Measurements from ENCODE around the gene KCNJ14. TPM values are rescaled to one million over a fixed set of nuclear protein-coding genes. Genes with fewer than 3 reads are reported as not detected.

KCNJ14 gene
- total and polyA plus RNA-seq, 4 experiments from 2014 or later, result 0.18 to 3.6 (median 1.3) TPM

- H3K27ac Mint-ChIP-seq, result peak overlapping the region; percentile 88 to 98 (median 94)
- H3K4me1 Mint-ChIP-seq, result peaks cover 19 to 48% (median 32%) of the 10 kb centered on the region in 4 donors
- DNase-seq, result no peak
Measured at GRCh38 chr19:48445256-48445605, 10.1 kb upstream of the KCNJ14 start.

GRCh38 chr19:48445606-48446481, 9.5 kb upstream of the KCNJ14 start, which contains the start of gene GRWD1:
Gene GRWD1 (plus strand): TSS chr19:48445983. CDS start chr19:48446006, 23 bp downstream.
- Histone ChIP-seq H3K36me3 (ENCODE audit: insufficient read depth, low read length) (peaks cover 24% of the 10 kb centered on the region), H3K27me3 (ENCODE audit: insufficient read depth, low read length) (no peaks in the 10 kb centered on the region), H3K4me3 (ENCODE audit: low read length in 2 of 2) (peak within 1 kb of the TSS; percentile 75 to 85), H3K9me3 (ENCODE audit: control insufficient read depth in 1 of 2, low read length in 2 of 2) (no peaks in the 10 kb centered on the region), H3K27ac (ENCODE audit: low read depth, low read length) (peak within 1 kb of the TSS; percentile 83), H3K4me1 (ENCODE audit: insufficient read depth, low read length) (peaks cover 25% of the 10 kb centered on the region)
- POLR2A ChIA-PET (ENCODE audit: partially characterized antibody), result interaction anchor here (0.8 to 2.3 kb wide), 12 partner anchors 22 to 126 kb away, joined by 3 to 7 read pairs (median 3); partner anchors contain the start of genes SYNGR4 and TMEM143
- intact Hi-C loops (cut with micrococcal nuclease), result loop anchor here (1.0 to 5.0 kb wide), 9 partner anchors 23 to 1320 kb away; partner anchors contain the start of genes CYTH2, KDELR1, LMTK3 and SYNGR4
- H3K9me3 Mint-ChIP-seq, result peaks cover 0 to 2% (median 0%) of the 10 kb centered on the region in 8 donors
- peaks cover 25 to 34% of the 10 kb centered on the region in 2 donors for H3K36me3 Mint-ChIP-seq
- peak within 1 kb of the TSS; percentile 88 to 98 (median 94) for H3K27ac Mint-ChIP-seq
- peak; percentile 91 to 99 (median 96) for DNase-seq
- H3K27me3 Mint-ChIP-seq, result peaks cover 10 to 17% of the 10 kb centered on the region in 2 donors
- peaks cover 19 to 48% (median 32%) of the 10 kb centered on the region in 4 donors for H3K4me1 Mint-ChIP-seq
- CTCF ChIA-PET (ENCODE audit: partially characterized antibody), result interaction anchor here (0.8 to 1.5 kb wide), 2 partner anchors 132 to 548 kb away, joined by 3 read pairs; partner anchors contain the start of genes GYS1 and RUVBL2
- peak within 1 kb of the TSS; percentile 86 to 94 (median 90) for H3K4me3 Mint-ChIP-seq

More at GRCh38 chr19:48445256-48445605, 10.1 kb upstream of the KCNJ14 start:
- peaks cover 22 to 31% of the 10 kb centered on the region in 2 donors for H3K36me3 Mint-ChIP-seq
- POLR2A ChIA-PET (ENCODE audit: partially characterized antibody), result interaction anchor here (0.9 to 2.3 kb wide), 8 partner anchors 23 to 125 kb away, joined by 3 to 7 read pairs (median 4); partner anchors contain the start of genes SYNGR4 and TMEM143
- no peaks in the 10 kb centered on the region for H3K27me3 ChIP-seq (ENCODE audit: insufficient read depth, low read length)
- H3K4me1 ChIP-seq (ENCODE audit: insufficient read depth, low read length), result peaks cover 25% of the 10 kb centered on the region
- peak overlapping the region; percentile 75 to 85 for H3K4me3 ChIP-seq (ENCODE audit: low read length in 2 of 2)
- peaks cover 10 to 17% of the 10 kb centered on the region in 2 donors for H3K27me3 Mint-ChIP-seq
- H3K4me3 Mint-ChIP-seq, result peak overlapping the region; percentile 86 to 94 (median 90)
- H3K27ac ChIP-seq (ENCODE audit: low read depth, low read length), result peak overlapping the region; percentile 83
- H3K9me3 Mint-ChIP-seq, result peaks cover 0 to 2% (median 0%) of the 10 kb centered on the region in 8 donors
- CTCF ChIA-PET (ENCODE audit: partially characterized antibody), result interaction anchor here (1.5 kb wide), 1 partner anchor 131 kb away, joined by 3 read pairs; no protein-coding TSS in a partner anchor
- H3K36me3 ChIP-seq (ENCODE audit: insufficient read depth, low read length), result peaks cover 17% of the 10 kb centered on the region
- no peaks in the 10 kb centered on the region for H3K9me3 ChIP-seq (ENCODE audit: control insufficient read depth in 1 of 2, low read length in 2 of 2)
- intact Hi-C loops (cut with micrococcal nuclease), result loop anchor here (1.0 to 5.0 kb wide), 9 partner anchors 24 to 1321 kb away; partner anchors contain the start of genes CYTH2, KDELR1, LMTK3 and SYNGR4

DNA sequence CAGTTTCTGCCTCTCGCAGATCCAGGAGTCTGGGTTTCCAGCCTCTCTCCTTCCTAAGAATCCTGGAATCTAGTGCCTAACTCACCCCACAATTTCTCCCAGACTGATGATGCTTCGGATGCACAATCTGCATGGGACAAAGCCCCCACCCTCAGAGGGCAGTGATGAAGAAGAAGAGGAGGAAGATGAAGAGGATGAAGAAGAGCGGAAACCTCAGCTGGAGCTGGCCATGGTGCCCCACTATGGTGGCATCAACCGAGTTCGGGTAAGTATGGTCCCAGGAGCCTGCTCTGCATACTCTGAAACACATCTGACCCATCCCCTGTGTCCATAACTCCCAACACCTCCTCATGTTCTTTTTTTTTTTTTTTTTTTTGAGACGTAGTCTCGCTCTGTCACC, 8.8 kb upstream of the KCNJ14 start:
- peaks cover 19 to 45% (median 32%) of the 10 kb centered on the region in 4 donors for H3K4me1 Mint-ChIP-seq
- H3K36me3 Mint-ChIP-seq, result peaks cover 33 to 42% of the 10 kb centered on the region in 2 donors
- peak overlapping the region; percentile 86 to 94 (median 90) for H3K4me3 Mint-ChIP-seq
- CTCF ChIA-PET (ENCODE audit: partially characterized antibody), result interaction anchor here (0.8 kb wide), 1 partner anchor 547 kb away, joined by 3 read pairs; the partner anchor contains the start of genes GYS1 and RUVBL2
- H3K9me3 Mint-ChIP-seq, result peaks cover 0 to 2% (median 0%) of the 10 kb centered on the region in 8 donors
- Histone ChIP-seq H3K36me3 (ENCODE audit: insufficient read depth, low read length) (peaks cover 31% of the 10 kb centered on the region), H3K27ac (ENCODE audit: low read depth, low read length) (peak overlapping the region; percentile 83), H3K9me3 (ENCODE audit: control insufficient read depth in 1 of 2, low read length in 2 of 2) (no peaks in the 10 kb centered on the region), H3K4me3 (ENCODE audit: low read length in 2 of 2) (peak overlapping the region; percentile 75 to 85), H3K27me3 (ENCODE audit: insufficient read depth, low read length) (no peaks in the 10 kb centered on the region), H3K4me1 (ENCODE audit: insufficient read depth, low read length) (peaks cover 25% of the 10 kb centered on the region)
- POLR2A ChIA-PET (ENCODE audit: partially characterized antibody), result interaction anchor here (0.8 to 1.0 kb wide), 5 partner anchors 21 to 83 kb away, joined by 3 read pairs; partner anchors contain the start of gene TMEM143
- peak overlapping the region in 6 of 7 donors; percentile 66 to 98 (median 90) for H3K27ac Mint-ChIP-seq
- H3K27me3 Mint-ChIP-seq, result peaks cover 6 to 14% of the 10 kb centered on the region in 2 donors
- intact Hi-C loops (cut with micrococcal nuclease), result loop anchor here (5.0 kb wide), 1 partner anchor 66 kb away; the partner anchor contains the start of gene LMTK3
- DNase-seq, result no peak

- Histone ChIP-seq H3K27me3 (ENCODE audit: insufficient read depth, low read length) (no peaks in the 10 kb centered on the region), H3K27ac (ENCODE audit: low read depth, low read length) (no peak overlapping the region), H3K4me3 (ENCODE audit: low read length in 2 of 2) (no peak overlapping the region), H3K4me1 (ENCODE audit: insufficient read depth, low read length) (peaks cover 25% of the 10 kb centered on the region), H3K36me3 (ENCODE audit: insufficient read depth, low read length) (peaks cover 45% of the 10 kb centered on the region), H3K9me3 (ENCODE audit: control insufficient read depth in 1 of 2, low read length in 2 of 2) (no peaks in the 10 kb centered on the region)
- CTCF ChIA-PET (ENCODE audit: partially characterized antibody), result interaction anchor here (1.2 to 1.5 kb wide), 3 partner anchors 32 to 160 kb away, joined by 3 to 5 read pairs (median 3); partner anchors contain the start of gene KDELR1
- peaks cover 0 to 7% of the 10 kb centered on the region in 2 donors for H3K27me3 Mint-ChIP-seq
- H3K36me3 Mint-ChIP-seq, result peaks cover 39 to 55% of the 10 kb centered on the region in 2 donors
- intact Hi-C loops (cut with micrococcal nuclease), result loop anchor here (5.0 kb wide), 1 partner anchor 64 kb away; the partner anchor contains the start of gene LMTK3
- H3K4me1 Mint-ChIP-seq, result peaks cover 19 to 39% (median 32%) of the 10 kb centered on the region in 4 donors
- H3K27ac Mint-ChIP-seq, result peak overlapping the region in 3 of 7 donors; percentile 50 to 62 (median 54)
- H3K4me3 Mint-ChIP-seq, result peak overlapping the region in 1 of 8 donors; percentile 31
- no peak for DNase-seq
- peaks cover 0 to 2% (median 0%) of the 10 kb centered on the region in 8 donors for H3K9me3 Mint-ChIP-seq
- POLR2A ChIA-PET (ENCODE audit: partially characterized antibody), result no interaction called here
Measured at GRCh38 chr19:48448563-48448962, 6.8 kb upstream of the KCNJ14 start.

GRCh38 chr19:48450441-48450840, 4.9 kb upstream of the KCNJ14 start:
- no peak overlapping the region for H3K4me3 Mint-ChIP-seq
- H3K4me1 Mint-ChIP-seq, result peaks cover 11 to 30% (median 21%) of the 10 kb centered on the region in 4 donors
- Histone ChIP-seq H3K36me3 (ENCODE audit: insufficient read depth, low read length) (peaks cover 45% of the 10 kb centered on the region), H3K9me3 (ENCODE audit: control insufficient read depth in 1 of 2, low read length in 2 of 2) (no peaks in the 10 kb centered on the region), H3K27me3 (ENCODE audit: insufficient read depth, low read length) (no peaks in the 10 kb centered on the region), H3K27ac (ENCODE audit: low read depth, low read length) (no peak overlapping the region), H3K4me3 (ENCODE audit: low read length in 2 of 2) (no peak overlapping the region), H3K4me1 (ENCODE audit: insufficient read depth, low read length) (peaks cover 8% of the 10 kb centered on the region)
- H3K27me3 Mint-ChIP-seq, result no peaks in the 10 kb centered on the region
- H3K27ac Mint-ChIP-seq, result no peak overlapping the region
- ChIA-PET CTCF (ENCODE audit: partially characterized antibody) (no interaction called here), POLR2A (ENCODE audit: partially characterized antibody) (no interaction called here)
- no peak for DNase-seq
- H3K9me3 Mint-ChIP-seq, result no peaks in the 10 kb centered on the region
- H3K36me3 Mint-ChIP-seq, result peaks cover 45 to 59% of the 10 kb centered on the region in 2 donors
- intact Hi-C loops (cut with micrococcal nuclease), result no loop called here

- peaks cover 8% of the 10 kb centered on the region for H3K4me1 ChIP-seq (ENCODE audit: insufficient read depth, low read length)
- no peaks in the 10 kb centered on the region for H3K27me3 ChIP-seq (ENCODE audit: insufficient read depth, low read length)
- H3K4me3 Mint-ChIP-seq, result no peak overlapping the region
- DNase-seq, result no peak
- ChIA-PET POLR2A (ENCODE audit: partially characterized antibody) (interaction anchor here (1.0 kb wide), 1 partner anchor 1141 kb away, joined by 5 read pairs; no protein-coding TSS in a partner anchor), CTCF (ENCODE audit: partially characterized antibody) (no interaction called here)
- H3K9me3 ChIP-seq (ENCODE audit: control insufficient read depth in 1 of 2, low read length in 2 of 2), result no peaks in the 10 kb centered on the region
- peaks cover 49% of the 10 kb centered on the region for H3K36me3 ChIP-seq (ENCODE audit: insufficient read depth, low read length)
- H3K27ac ChIP-seq (ENCODE audit: low read depth, low read length), result no peak overlapping the region
- no peaks in the 10 kb centered on the region for H3K27me3 Mint-ChIP-seq
- no peak overlapping the region for H3K27ac Mint-ChIP-seq
- no peaks in the 10 kb centered on the region for H3K9me3 Mint-ChIP-seq
- H3K4me1 Mint-ChIP-seq, result peaks cover 8 to 26% (median 19%) of the 10 kb centered on the region in 4 donors
- H3K36me3 Mint-ChIP-seq, result peaks cover 44 to 55% of the 10 kb centered on the region in 2 donors
- no peak overlapping the region for H3K4me3 ChIP-seq (ENCODE audit: low read length in 2 of 2)
- intact Hi-C loops (cut with micrococcal nuclease), result no loop called here
Measured at GRCh38 chr19:48450863-48451262, 4.5 kb upstream of the KCNJ14 start.
